Activated CD4-positive, alpha-beta T cell treated with anti-CD3 and anti-CD28 coated beads, Interleukin-2, amount 10 ng/mL, durations not matched to agents 7 days and 5 days (primary cell): ENCODE data around the gene ABCC11. TPM values are rescaled to one million over a fixed set of nuclear protein-coding genes. Genes with fewer than 3 reads are reported as not detected.

ENCODE experiments used
- CTCF ChIA-PET: fragments of 350-600 bp; sonication (Branson Sonifier 250); formaldehyde crosslinking; loops from one replicate; lab custom pipeline; 2021; ENCODE audit warnings: antibody characterized with exemption; lab: Charles Lee
- POLR2A ChIA-PET: fragments of 350-600 bp; sonication (Branson Sonifier 250); formaldehyde crosslinking; loops from one replicate; lab custom pipeline; 2021; ENCODE audit warnings: antibody characterized with exemption; lab: Charles Lee
- DNase-seq: peaks from one replicate; pipeline ENCODE4 v3.0.0-alpha.2; 2020
- H3K27ac Mint-ChIP-seq: one replicate; pipeline ENCODE4 v1.8.0; 2021; ENCODE audit warnings: mild to moderate bottlenecking, moderate library complexity, mixed read lengths
- H3K27me3 Mint-ChIP-seq: one replicate; pipeline ENCODE4 v1.8.0; 2021; ENCODE audit warnings: mixed read lengths
- H3K36me3 Mint-ChIP-seq: one replicate; pipeline ENCODE4 v1.8.0; 2021; ENCODE audit warnings: low read depth, mixed read lengths
- H3K4me1 Mint-ChIP-seq: one replicate; pipeline ENCODE4 v1.8.0; 2021; ENCODE audit warnings: mixed read lengths
- H3K4me3 Mint-ChIP-seq: one replicate; pipeline ENCODE4 v1.8.0; 2021; ENCODE audit warnings: mild to moderate bottlenecking, moderate library complexity, mixed read lengths
- H3K9me3 Mint-ChIP-seq: one replicate; pipeline ENCODE4 v1.8.0; 2021; ENCODE audit warnings: mixed read lengths
- total RNA-seq, 2 experiments: library from RNA; stranded (reverse); gene quantifications; one replicate each; pipeline ENCODE4 v1.2.3, GENCODE V29; 2021

ABCC11 gene
- total RNA-seq, 2 experiments from 2014 or later = 0.10 TPM; not detected in 1

GRCh38 chr16:48152226-48152625 is 95.1 kb downstream of the ABCC11 start:
- no peak overlapping the region for H3K4me3 Mint-ChIP-seq
- CTCF ChIA-PET = interaction anchor here (1.0 kb wide), 1 partner anchor 1010 kb away, joined by 4 read pairs; no protein-coding TSS in a partner anchor
- no peaks in the 10 kb centered on the region for H3K9me3 Mint-ChIP-seq

GRCh38 chr16:48150707-48151106 is 96.6 kb downstream of the ABCC11 start:
- Mint-ChIP-seq H3K36me3 (no peaks in the 10 kb centered on the region), H3K9me3 (no peaks in the 10 kb centered on the region), H3K4me3 (no peak overlapping the region), H3K27me3 (peaks cover 18% of the 10 kb centered on the region), H3K27ac (no peak overlapping the region), H3K4me1 (no peaks in the 10 kb centered on the region)
- CTCF ChIA-PET = no interaction called here
- no peak for DNase-seq
- POLR2A ChIA-PET = no interaction called here

More at GRCh38 chr16:48152226-48152625, 95.1 kb downstream of the ABCC11 start:
- Mint-ChIP-seq H3K4me1 (peaks cover 5% of the 10 kb centered on the region), H3K36me3 (no peaks in the 10 kb centered on the region), H3K27me3 (peaks cover 18% of the 10 kb centered on the region), H3K27ac (no peak overlapping the region)
- no peak for DNase-seq
- POLR2A ChIA-PET = no interaction called here

GRCh38 chr16:48146710-48147109 is 100.6 kb downstream of the ABCC11 start:
- no peak for DNase-seq
- Mint-ChIP-seq H3K4me1 (no peaks in the 10 kb centered on the region), H3K4me3 (no peak overlapping the region), H3K27me3 (peaks cover 9% of the 10 kb centered on the region), H3K9me3 (no peaks in the 10 kb centered on the region), H3K27ac (no peak overlapping the region), H3K36me3 (no peaks in the 10 kb centered on the region)
- CTCF ChIA-PET = no interaction called here
- POLR2A ChIA-PET = no interaction called here

GRCh38 chr16:48146131-48146530 is 101.2 kb downstream of the ABCC11 start:
- POLR2A ChIA-PET = no interaction called here
- Mint-ChIP-seq H3K27ac (no peak overlapping the region), H3K36me3 (no peaks in the 10 kb centered on the region), H3K27me3 (peaks cover 7% of the 10 kb centered on the region), H3K4me1 (no peaks in the 10 kb centered on the region), H3K4me3 (no peak overlapping the region), H3K9me3 (no peaks in the 10 kb centered on the region)
- no peak for DNase-seq
- CTCF ChIA-PET = no interaction called here

- H3K36me3 Mint-ChIP-seq = no peaks in the 10 kb centered on the region
- H3K27me3 Mint-ChIP-seq = peaks cover 6% of the 10 kb centered on the region
- no peaks in the 10 kb centered on the region for H3K9me3 Mint-ChIP-seq
- no peak overlapping the region for H3K27ac Mint-ChIP-seq
- POLR2A ChIA-PET = no interaction called here
- CTCF ChIA-PET = interaction anchor here (1.8 kb wide), 1 partner anchor 29 kb away, joined by 3 read pairs; no protein-coding TSS in a partner anchor
- H3K4me3 Mint-ChIP-seq = no peak overlapping the region
- no peaks in the 10 kb centered on the region for H3K4me1 Mint-ChIP-seq
- DNase-seq = no peak
Measured at GRCh38 chr16:48143812-48144368, 103.4 kb downstream of the ABCC11 start.

- DNase-seq = no peak
- Mint-ChIP-seq H3K4me1 (no peaks in the 10 kb centered on the region), H3K4me3 (no peak overlapping the region), H3K27ac (no peak overlapping the region), H3K36me3 (no peaks in the 10 kb centered on the region), H3K9me3 (no peaks in the 10 kb centered on the region), H3K27me3 (peaks cover 5% of the 10 kb centered on the region)
- ChIA-PET CTCF (interaction anchor here (1.6 kb wide), 1 partner anchor 24 kb away, joined by 3 read pairs; no protein-coding TSS in a partner anchor), POLR2A (no interaction called here)
Measured at GRCh38 chr16:48140821-48141220, 106.5 kb downstream of the ABCC11 start.

GRCh38 chr16:48139517-48139916 is 107.8 kb downstream of the ABCC11 start:
- H3K4me3 Mint-ChIP-seq = no peak overlapping the region
- no peaks in the 10 kb centered on the region for H3K36me3 Mint-ChIP-seq
- no peaks in the 10 kb centered on the region for H3K9me3 Mint-ChIP-seq
- no peak for DNase-seq
- H3K4me1 Mint-ChIP-seq = no peaks in the 10 kb centered on the region
- ChIA-PET POLR2A (no interaction called here), CTCF (interaction anchor here (1.6 kb wide), 1 partner anchor 26 kb away, joined by 3 read pairs; no protein-coding TSS in a partner anchor)
- no peak overlapping the region for H3K27ac Mint-ChIP-seq
- H3K27me3 Mint-ChIP-seq = peaks cover 5% of the 10 kb centered on the region

- no peak for DNase-seq
- ChIA-PET CTCF (interaction anchor here (0.6 to 1.6 kb wide), 3 partner anchors 27 to 997 kb away, joined by 3 to 4 read pairs (median 3); no protein-coding TSS in a partner anchor), POLR2A (no interaction called here)
- Mint-ChIP-seq H3K9me3 (no peaks in the 10 kb centered on the region), H3K27ac (no peak overlapping the region), H3K4me1 (no peaks in the 10 kb centered on the region), H3K36me3 (no peaks in the 10 kb centered on the region), H3K27me3 (peaks cover 5% of the 10 kb centered on the region), H3K4me3 (no peak overlapping the region)
Measured at GRCh38 chr16:48138543-48138942, 108.8 kb downstream of the ABCC11 start.

- POLR2A ChIA-PET = no interaction called here
Measured at GRCh38 chr16:48137822-48138221, 109.5 kb downstream of the ABCC11 start.

GRCh38 chr16:48136547-48137360 is 110.6 kb downstream of the ABCC11 start:
- Mint-ChIP-seq H3K4me1 (no peaks in the 10 kb centered on the region), H3K27me3 (peaks cover 3% of the 10 kb centered on the region), H3K9me3 (no peaks in the 10 kb centered on the region), H3K4me3 (no peak overlapping the region), H3K27ac (no peak overlapping the region), H3K36me3 (no peaks in the 10 kb centered on the region)
- ChIA-PET POLR2A (no interaction called here), CTCF (no interaction called here)
- DNase-seq = no peak

More at GRCh38 chr16:48137822-48138221, 109.5 kb downstream of the ABCC11 start:
- Mint-ChIP-seq H3K27me3 (peaks cover 3% of the 10 kb centered on the region), H3K4me3 (no peak overlapping the region), H3K9me3 (no peaks in the 10 kb centered on the region), H3K36me3 (no peaks in the 10 kb centered on the region), H3K4me1 (no peaks in the 10 kb centered on the region), H3K27ac (no peak overlapping the region)
- CTCF ChIA-PET = interaction anchor here (0.6 to 1.6 kb wide), 2 partner anchors 117 to 996 kb away, joined by 3 to 4 read pairs; no protein-coding TSS in a partner anchor
- DNase-seq = no peak

GRCh38 chr16:48133455-48134211 is 113.7 kb downstream of the ABCC11 start:
- POLR2A ChIA-PET = interaction anchor here (0.7 kb wide), 1 partner anchor 1320 kb away, joined by 3 read pairs; no protein-coding TSS in a partner anchor
- Mint-ChIP-seq H3K4me3 (no peak overlapping the region), H3K36me3 (no peaks in the 10 kb centered on the region), H3K9me3 (no peaks in the 10 kb centered on the region), H3K4me1 (no peaks in the 10 kb centered on the region), H3K27me3 (peaks cover 5% of the 10 kb centered on the region), H3K27ac (no peak overlapping the region)
- CTCF ChIA-PET = no interaction called here
- DNase-seq = no peak

GRCh38 chr16:48132696-48133095 is 114.6 kb downstream of the ABCC11 start:
- Mint-ChIP-seq H3K4me3 (no peak overlapping the region), H3K27ac (no peak overlapping the region), H3K4me1 (no peaks in the 10 kb centered on the region), H3K9me3 (no peaks in the 10 kb centered on the region), H3K36me3 (no peaks in the 10 kb centered on the region), H3K27me3 (peaks cover 5% of the 10 kb centered on the region)
- no peak for DNase-seq
- CTCF ChIA-PET = interaction anchor here (0.7 to 1.3 kb wide), 2 partner anchors 16 to 26 kb away, joined by 3 to 4 read pairs; no protein-coding TSS in a partner anchor
- POLR2A ChIA-PET = no interaction called here
